NCI-H1048 (cell line): ENCODE measurements around the gene FANCC.

Experiments
- DNase-seq: peaks from one replicate; lab custom pipeline; 2025; lab: John Stamatoyannopoulos, UW

The FANCC gene

GRCh38 chr9:95317119-95317892 is at the start of gene FANCC:
Gene FANCC, minus strand, starts transcription at chr9:95317709. Its CDS starts 68,418 bp downstream, at chr9:95249291.
- DNase-seq, result peak; percentile 69

- no peak for DNase-seq
These were observed 49.3 kb upstream of the FANCC start for GRCh38 chr9:95366731-95367325.

- no peak for DNase-seq
These were observed 48.3 kb upstream of the FANCC start for GRCh38 chr9:95365766-95366165.

GRCh38 chr9:95363051-95363841 is 45.7 kb upstream of the FANCC start:
- DNase-seq, result no peak

GRCh38 chr9:95360866-95361265 is 43.4 kb upstream of the FANCC start:
- DNase-seq, result no peak

GRCh38 chr9:95357316-95357715 is 39.8 kb upstream of the FANCC start:
- DNase-seq, result no peak

- no peak for DNase-seq
These were observed 38.0 kb upstream of the FANCC start for GRCh38 chr9:95355500-95355899.

- no peak for DNase-seq
These were observed 33.5 kb upstream of the FANCC start for GRCh38 chr9:95351051-95351450.

GRCh38 chr9:95350266-95350665 is 32.8 kb upstream of the FANCC start:
- DNase-seq, result no peak

GRCh38 chr9:95349091-95350038 is 31.9 kb upstream of the FANCC start:
- DNase-seq, result no peak

GRCh38 chr9:95346021-95346420 is 28.5 kb upstream of the FANCC start:
- no peak for DNase-seq

- no peak for DNase-seq
These were observed 27.3 kb upstream of the FANCC start for GRCh38 chr9:95344735-95345325.

- DNase-seq, result no peak
These were observed 26.3 kb upstream of the FANCC start for GRCh38 chr9:95343725-95344287.

GRCh38 chr9:95342571-95342970 is 25.1 kb upstream of the FANCC start:
- DNase-seq, result no peak

- no peak for DNase-seq
These were observed 23.9 kb upstream of the FANCC start for GRCh38 chr9:95341293-95341962.

GRCh38 chr9:95338243-95338642 is 20.7 kb upstream of the FANCC start:
- DNase-seq, result no peak

GRCh38 chr9:95336281-95336680 is 18.8 kb upstream of the FANCC start:
- no peak for DNase-seq

- no peak for DNase-seq
These were observed 15.9 kb upstream of the FANCC start for GRCh38 chr9:95333426-95333825.

GRCh38 chr9:95332860-95333259 is 15.4 kb upstream of the FANCC start:
- DNase-seq, result no peak

GRCh38 chr9:95330720-95331404 is 13.4 kb upstream of the FANCC start:
- no peak for DNase-seq
